NCI-H1417 (cell line): Measurements from ENCODE around the gene ARID1B.

Source experiments
- DNase-seq, 3 experiments: peaks; one replicate each; lab custom pipeline; 2025; lab: John Stamatoyannopoulos, UW

The ARID1B gene

DNA sequence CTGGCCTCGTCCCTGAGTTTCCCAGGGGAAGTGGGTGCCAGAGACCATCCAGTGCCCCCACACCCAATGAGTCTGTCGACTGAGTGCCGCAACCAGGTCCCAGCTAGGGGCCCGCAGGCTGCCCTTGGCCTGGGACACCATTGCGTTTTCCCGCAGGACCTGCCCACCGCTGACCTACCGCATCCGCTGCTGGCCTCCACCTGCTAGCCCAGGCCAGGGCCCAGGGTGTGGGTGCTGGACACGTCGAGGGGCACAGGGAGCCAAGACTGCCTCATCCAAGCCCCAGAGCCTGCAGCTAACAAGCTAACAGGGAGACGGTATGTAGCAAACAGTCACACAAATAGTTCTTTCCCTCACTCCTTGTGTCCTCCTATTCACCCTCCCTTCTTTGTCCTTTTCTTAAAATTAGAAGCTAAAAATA lies 448.4 kb downstream of the ARID1B start:
- DNase-seq: no peak

DNA sequence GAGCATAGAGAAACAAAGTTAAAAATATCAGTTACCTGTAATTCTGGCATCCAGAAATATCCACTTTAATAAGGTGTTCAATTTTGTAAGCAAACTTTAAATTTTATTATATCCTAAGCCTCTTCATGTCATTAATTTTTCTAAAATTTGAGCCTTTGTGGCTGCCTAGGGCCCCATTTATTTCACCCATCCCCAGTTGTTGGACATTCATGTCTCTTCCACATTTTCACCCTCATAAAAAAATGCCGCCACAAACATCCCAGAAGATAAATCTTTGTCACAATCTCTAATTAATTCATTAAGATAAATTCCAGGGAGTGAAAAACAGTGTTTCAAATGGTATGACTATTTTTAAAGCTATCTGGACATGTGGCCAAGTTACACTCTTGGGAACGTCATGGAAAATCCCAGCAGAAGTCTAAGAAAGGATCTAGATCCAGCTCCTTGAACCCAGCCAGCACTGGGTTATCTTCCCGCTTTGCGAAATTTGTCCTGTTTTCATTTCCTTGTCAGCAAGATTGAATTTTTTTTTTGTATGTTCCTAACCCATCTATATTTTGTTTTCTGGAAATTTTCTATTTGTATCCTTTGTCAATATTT lies 448.9 kb downstream of the ARID1B start:
- DNase-seq: no peak

DNA sequence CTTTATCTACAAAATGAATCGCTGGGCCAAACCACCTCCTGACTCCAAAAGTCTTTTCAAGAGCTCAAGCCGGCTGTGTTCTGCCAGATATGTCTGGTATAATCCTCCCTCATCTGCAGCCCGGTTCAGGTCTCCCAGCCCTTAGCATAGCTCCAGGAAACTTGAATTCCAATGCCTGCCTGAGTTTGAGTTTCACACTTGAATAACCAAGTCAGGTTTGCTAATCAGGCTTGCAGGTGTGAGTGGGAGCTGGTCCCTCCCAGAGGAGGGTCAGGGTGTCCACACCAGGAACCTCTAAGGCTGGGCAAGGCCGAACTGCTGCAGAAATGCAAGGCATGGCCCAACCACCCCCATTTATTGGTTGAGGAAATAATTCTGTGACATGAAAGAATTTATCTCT lies 449.6 kb downstream of the ARID1B start:
- no peak for DNase-seq

DNA sequence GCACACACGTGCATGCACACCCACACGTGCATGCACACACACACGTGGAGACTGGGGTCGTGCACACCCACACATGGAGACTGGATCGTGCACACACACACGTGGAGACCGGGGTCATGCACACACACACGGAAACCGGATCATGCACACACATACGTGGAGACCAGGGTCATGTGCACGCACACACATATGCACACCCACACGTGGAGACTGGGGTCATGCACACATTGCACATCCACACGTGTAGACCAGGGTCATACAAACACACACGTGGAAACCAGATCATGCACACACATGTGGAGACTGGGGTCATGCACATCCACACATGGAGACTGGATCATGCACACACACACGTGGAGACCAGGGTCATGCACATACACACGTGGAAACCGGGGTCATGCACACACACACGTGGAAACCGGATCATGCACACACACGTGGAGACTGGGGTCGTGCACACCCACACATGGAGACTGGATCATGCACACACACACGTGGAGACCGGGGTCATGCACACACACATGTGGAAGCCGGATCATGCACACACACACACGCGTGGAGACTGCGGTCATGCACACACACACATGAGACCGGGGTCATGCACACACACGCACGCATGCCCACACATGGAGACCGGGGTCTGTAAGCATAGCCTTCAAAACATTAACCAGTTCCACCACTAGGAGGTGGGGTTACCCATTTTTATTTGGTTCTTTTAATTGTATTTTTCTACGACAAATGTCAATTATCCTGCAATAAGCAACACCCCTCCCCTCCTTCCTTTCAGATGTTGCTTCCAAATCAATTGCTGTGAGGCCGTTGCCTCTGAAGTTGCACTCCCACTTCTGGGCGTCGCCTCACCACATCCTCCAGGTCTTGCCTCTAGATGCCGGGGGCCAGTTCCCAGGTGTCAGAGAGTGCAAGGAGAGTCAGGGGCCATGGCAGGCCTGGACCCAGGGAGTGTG lies 450.3 kb downstream of the ARID1B start:
- peak; percentile 33 to 56 (median 37) for DNase-seq

DNA sequence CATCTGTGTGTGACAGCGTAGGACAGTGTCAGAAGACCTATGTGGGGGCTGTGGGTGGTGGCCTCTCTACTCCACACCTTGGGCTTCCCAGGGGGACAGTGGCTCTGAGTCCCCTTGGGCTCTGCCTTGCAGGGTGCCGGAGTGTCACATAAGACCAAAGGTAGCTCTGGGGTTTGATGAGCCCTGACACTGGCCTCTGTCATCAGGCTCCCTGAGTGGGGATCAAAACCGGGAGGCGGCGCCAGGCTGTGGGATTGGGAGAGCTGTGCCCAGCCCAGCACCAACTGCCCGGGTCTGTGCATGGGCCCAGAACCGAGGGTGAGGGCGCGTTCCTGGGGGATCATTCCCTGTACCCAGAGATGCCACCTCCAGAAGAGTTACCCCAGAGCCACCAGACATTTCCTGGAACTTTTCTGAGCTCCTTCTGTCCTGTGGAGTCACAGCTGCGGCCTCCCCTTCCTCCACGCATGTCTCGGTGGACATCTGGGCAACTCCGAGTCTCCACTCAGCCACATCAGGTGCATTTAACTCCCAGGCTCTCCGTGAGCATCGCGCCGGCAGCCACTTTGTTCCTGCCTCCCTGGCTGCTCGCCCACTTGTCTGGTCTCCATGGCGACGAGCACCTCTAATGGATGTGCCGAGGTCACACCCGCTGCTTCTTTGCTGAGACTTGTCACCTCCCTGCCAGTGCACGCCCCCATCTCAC lies 451.4 kb downstream of the ARID1B start:
- peak; percentile 96 to 99 (median 97) for DNase-seq

DNA sequence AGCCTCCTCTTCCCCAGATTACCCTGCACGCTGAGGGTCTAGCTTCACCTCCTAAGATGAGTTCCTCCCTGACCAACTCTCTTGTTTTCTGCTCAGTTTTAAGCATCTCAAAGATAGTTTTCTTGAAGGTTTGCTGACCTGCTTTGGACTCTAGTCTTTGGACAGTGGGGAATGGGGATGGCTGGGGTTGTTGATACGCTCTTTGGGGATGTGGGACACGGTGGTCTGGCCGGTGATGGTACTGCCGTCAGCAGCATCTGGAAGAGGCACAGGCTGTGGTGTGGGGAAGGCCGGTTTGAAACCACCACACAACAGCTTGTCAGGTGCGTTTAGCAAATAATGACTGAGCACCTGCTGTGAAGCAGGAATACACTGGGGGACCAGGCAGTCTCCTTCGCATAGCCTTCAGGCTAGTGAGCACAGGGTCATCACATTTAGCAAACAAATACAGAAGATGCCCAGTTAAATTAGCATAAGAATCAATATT lies 452.0 kb downstream of the ARID1B start:
- DNase-seq: peak; percentile 66 to 98 (median 92)

DNA sequence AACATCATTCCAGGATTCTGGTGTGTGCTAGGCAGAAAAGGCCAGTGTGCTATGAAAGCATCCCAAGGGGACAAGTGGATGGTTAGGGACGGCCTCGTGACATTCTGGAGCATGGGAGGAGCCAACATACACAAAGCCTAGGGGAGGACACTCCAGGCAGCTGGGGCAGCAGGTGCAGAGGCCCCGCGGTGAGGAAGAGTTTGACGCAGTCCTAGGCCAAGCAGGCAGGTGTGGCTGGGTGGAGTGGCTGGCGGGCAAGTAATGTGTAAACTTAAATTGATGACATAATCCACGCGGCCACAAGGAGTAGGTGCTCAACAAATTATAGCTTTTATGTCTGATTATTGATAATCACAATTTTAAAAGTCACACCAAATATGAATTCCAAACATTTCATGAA lies 452.5 kb downstream of the ARID1B start:
- peak; percentile 96 to 100 (median 98) for DNase-seq

DNA sequence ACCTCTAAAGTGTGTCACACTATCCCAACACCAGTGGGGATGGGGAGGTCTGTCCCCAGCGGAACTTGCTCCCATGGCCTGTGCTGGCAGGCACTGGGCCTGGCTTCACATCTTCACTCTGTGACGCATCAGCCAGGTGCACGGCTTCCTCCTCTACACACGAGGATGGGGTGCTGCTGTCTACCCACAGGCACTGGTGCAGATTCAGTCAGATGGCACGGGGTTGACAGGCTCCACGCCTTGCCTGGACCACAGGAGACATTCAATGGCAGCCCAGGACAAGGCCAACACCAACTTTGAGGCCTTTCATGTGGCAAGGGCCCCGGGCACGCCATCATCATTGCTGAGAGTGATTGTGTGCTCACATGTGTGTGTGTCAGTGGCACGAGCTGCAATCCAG lies 453.7 kb downstream of the ARID1B start:
- DNase-seq: no peak

DNA sequence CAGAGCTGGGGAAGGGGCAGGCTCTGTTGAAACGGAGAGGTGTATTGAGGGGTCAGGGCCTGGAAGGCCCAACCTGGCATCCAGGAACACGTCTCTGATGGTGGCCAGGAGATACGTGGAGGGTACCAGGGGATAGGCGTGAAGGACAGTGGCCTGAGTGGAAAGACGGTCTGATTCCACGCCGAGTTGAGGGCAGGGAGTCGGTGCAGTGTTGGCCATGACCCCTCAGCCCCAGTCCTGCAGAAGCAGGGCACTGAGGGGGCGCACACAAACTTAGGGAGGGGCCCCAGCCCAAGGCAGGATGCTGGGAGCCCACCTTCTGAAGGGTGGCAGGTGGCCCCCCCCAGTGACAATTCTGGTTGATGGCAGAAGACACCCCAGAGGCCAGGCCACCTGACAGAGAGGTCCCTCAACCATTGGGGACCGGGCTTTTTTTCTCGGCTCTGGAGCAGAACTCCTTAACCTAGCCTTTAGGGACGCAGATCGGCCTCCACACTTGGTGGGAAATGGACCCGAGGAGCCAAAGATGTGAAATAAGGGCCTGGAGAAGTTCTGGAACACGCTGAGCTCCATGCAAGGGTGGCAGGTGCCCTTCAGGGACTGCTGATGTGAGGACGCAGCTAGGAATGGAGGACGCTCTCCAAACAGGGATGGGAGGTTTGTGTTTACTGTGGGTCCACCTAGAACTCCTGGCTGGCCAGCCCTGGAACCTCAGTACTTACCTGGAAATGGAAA lies 455.1 kb downstream of the ARID1B start:
- DNase-seq: no peak

DNA sequence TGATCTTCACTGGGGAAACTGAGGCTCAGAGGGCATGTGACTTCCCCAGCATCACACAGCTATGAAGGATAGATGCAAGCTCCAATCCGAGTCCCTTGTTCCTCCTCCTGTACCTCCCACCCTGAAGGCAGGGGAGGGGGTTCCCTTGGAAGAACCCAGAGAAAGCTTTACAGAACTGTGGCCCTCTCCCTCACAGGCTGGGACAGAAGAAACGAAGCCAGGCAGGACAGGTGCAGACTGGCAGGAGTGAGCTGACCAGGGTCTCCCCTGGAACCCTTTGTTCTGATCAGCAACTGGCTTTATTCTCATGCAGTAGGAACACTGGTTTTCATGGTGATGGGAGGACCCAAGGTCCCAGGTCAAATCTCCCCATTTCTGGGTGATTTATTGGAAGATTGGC lies 456.0 kb downstream of the ARID1B start:
- no peak for DNase-seq

DNA sequence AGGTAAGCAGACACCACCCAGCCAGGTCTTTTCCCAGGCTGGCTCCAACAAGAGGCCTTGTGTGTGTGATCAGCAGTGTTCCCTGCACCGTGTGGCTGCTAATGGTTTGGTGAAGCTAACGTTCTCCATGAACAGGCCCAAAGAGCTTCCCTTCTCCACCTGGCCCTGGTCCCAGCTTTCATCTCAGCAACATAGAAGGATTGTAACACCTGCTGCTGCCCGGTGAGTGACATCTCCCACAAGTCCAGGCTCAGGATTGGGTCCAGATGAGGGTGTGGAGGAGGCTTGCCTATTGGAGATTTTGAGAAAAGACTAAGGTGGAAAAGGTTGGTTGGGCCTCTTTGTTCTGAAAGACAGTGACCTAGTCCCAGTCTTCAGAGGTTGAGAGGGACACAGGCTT lies 456.5 kb downstream of the ARID1B start:
- DNase-seq: no peak

DNA sequence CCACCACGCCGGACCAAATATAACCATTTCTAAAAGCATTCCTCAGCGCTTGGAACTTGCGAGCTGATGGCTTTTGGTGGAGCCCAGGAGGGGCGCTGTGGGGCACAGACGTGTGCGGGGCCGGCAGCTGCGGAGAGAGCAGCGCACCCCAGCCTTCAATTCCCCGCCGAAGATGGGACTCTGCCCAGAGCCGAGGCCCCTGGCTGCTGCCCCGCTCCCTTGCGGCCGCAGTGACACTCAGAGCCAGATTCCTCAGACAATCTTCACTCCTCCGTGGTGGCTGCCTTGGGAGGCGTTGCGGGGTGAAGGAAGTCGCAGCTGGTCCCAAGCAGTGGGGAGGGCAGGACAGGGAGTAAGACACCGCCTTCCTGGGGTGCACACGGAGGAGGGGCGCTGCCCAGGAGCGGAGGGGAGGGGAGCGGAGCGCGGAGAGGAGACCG lies 458.4 kb downstream of the ARID1B start:
- no peak for DNase-seq

DNA sequence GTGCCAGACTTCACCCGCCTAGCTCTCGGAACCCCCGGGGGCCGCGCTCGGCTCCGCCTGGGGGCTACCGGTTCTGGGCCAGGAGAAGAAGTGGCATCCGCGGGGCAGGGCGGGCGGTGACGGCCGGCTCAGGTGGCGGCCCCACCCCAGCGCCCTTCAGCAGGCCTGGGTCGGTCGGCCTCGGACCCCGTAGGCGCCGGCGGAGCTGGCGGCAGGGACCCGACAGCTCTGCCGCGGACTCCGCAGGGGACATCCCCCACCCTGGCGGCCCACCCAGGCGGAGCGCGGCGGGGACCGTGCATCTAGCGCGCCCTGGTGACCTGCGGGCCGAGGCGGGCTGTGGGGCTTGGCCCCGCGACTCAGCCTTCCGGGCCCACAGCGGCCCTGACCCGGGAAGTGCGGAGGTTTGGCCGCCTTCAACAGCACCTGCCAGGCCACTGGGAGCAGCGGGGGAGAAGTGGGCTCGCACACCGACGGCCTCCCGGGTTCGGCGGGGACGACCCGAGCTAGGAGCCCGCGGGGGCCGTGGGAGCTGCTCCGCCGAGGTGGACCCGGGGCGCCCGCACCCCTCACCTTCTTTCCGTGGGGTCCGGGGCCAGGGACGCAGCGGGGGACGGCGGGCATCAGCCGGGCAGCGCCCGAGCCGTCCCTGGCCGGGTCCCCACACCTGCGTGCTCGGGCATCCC lies 459.0 kb downstream of the ARID1B start:
- no peak for DNase-seq

DNA sequence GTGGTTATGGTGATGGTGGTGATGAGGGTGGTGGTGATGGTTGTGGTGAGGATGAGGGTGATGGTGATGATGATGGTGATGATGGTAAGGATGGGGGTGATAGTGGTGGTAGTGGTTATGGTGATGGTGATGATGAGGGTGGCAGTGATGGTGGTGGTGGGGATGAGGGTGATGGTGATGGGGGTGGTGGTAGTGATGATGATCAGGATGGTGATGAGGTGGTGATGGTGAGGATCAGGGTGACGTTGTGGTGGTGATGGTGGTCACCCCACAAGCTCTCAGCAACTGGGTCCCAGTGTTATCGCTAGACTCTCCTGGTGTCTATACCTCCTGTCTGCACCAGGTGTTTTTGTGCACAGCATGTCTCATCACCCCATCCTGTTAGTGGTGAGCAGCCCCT lies 461.2 kb downstream of the ARID1B start:
- DNase-seq: no peak

DNA sequence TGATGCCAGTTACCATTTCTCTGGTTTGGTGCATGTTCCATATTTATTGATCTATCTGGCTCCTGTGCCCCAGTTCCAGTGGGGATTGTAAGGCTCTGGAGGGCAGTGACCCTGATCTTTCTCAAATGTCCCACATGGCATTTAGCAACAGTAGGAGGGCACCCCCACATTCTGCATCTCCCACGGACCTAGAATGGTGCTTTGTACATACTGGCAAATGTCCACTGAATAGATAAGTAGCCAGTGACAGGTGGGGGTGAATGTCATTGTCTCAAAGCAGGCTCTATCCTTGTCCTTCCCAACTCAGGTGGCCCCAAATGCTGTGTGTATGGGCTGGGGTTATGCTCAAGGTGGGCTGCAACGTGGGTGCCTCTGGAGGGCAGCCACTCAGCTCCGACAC lies 462.0 kb downstream of the ARID1B start:
- DNase-seq: no peak

DNA sequence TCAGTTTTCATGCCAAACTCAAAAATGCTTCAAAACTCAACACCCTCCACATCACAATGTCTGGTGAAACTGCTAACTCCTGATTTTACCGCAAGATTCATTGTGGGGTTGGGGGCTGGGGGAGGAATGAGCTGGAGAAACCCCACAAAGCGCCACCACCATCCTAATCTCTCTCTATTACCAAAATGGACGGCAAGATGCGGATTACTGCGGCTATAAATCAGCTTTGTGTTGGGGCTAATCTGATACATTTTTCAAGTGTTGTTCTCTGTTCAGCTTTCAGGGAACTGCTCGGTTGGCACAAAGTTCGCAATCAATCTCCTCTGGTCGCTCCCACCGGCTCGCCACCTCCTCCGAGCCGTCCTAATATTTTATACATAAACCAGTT lies 462.5 kb downstream of the ARID1B start:
- DNase-seq: peak in 1 of 3 experiments; percentile 64

DNA sequence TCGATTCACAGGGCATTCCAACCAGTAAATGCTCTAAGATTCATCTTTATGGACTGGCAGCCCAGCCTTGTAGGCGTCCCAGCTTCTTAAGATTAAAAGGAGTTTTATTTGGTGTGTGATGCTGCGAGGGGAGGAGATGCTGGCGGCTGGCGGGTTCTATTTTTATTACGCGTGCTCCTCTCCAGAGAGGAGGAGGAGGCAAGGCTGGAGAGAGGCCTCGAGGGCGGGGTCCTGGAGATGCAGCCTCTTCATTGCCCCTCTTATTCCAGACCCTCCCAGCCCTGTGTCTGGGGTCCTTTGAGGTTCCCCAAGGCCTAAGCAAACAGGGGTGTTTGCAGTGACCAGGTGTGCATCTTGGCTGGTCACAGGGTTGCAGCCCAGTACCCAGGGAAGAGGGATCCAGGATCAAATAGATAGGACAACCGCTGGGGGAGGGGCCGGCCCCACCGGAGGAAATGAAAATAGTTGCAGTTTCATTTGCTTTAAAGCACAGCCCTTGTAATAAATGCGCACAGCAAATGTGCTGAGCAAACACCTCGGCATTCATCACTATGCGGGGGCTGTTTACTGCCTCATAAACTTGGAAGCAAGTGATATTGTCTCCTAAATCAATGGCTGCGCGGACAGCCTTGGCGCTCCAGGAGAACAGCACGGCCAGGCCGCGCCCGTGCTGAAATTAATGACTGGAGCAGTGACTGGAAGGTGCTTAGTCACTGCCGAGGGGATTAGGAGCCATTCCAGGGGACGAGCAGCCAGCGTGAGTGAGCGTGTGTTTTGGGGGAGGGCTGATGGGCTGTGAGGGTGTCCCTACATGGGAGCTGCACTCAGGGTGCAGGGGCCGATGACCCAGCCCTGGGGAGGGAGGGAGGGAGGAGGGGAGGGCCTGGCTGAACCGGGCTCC lies 463.1 kb downstream of the ARID1B start:
- DNase-seq: peak; percentile 53 to 72 (median 71)

DNA sequence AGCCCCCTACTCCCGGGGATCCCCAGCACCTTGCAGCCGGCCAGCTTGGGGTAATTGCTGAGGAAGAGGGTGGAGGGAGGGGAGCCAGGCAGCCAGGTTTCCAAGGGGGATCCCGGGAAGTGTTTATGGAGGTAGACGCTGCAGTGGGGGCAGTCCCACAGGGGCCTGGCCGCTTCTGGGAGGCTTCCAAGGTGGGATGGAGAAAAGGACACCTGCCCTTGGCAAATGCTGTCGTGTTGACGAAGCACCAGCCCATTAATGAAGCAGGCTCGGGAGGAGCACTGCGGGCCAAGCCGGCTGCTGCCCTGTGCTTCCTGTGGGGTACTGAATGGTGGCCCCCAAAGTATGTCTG lies 463.8 kb downstream of the ARID1B start:
- DNase-seq: no peak

DNA sequence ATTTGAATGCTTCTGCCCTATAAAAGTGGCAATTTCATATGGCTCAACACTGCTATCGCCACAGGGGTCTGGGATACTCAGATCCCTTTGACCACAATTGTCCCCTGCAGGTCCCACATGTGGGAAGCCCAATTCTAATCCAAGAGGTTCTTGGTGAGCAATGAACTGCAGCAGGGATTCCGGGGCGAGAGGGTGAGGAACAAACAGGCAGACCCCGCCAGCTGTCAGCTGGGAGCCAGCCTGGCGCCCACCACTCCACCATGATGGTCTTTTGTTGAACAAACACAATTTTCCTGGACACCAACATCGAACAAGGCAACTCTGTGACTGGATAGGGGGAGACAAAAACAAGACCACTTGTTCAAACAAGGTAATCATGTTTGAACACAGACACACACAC lies 465.6 kb downstream of the ARID1B start:
- no peak for DNase-seq

DNA sequence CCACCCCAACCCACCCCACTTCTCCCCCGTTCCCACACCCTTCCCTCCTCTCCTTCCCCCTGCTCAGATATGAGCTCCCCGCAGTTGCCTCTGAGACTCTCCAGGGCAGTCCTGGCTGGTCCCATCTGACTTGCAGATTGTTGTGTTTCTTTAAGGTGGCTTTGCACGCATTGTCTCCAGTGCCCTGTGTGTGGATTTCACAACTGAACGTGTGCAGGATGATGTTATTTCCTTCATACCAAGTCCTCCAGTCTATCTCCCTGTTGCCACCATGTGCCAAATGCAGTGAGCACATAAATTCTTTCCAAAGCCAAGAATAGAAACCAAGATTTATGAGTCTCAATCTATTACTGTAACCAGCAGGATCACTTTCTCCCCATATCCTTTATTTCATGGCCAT lies 467.0 kb downstream of the ARID1B start:
- DNase-seq: no peak
